ENCODE results near the gene RFK.

- TF ChIP-seq CTCF (IDR thresholded peaks at IDR 0.05) (no peak), SIN3A (IDR thresholded peaks at IDR 0.05; ENCODE audit: borderline replicate concordance, insufficient read depth, low read depth, low read length) (no peak)
These were observed 16.4 kb downstream of the RFK start for GRCh38 chr9:76377791-76378190.
